Omental fat pad (tissue), 4 donors: Measurements from ENCODE around the gene TCTN3. TPM values are rescaled to one million over a fixed set of nuclear protein-coding genes. Genes with fewer than 3 reads are reported as not detected.

Experiments used
- ATAC-seq: fragments of 150-250 bp; one replicate; pipeline ENCODE4 v1.9.1; 2016; ENCODE audit warnings: mild to moderate bottlenecking, moderate library complexity; ENCODE audit not compliant: low FRiP score
- DNase-seq: peaks from one replicate; pipeline ENCODE4 v3.0.0-alpha.2; 2019; ENCODE audit warnings: low spot score
- total RNA-seq, 4 donors: library from RNA; depleted of rRNA; stranded (reverse); fragments of >200 nt; gene quantifications; one replicate each; pipeline ENCODE4 v1.1.0, GENCODE V29; 2016
- TF ChIP-seq, protein P1 (sequence below), 3 donors: fragments of 450-650 bp; IDR thresholded peaks; one replicate each; pipeline ENCODE4 v1.5.1; 2016 to 2017; ENCODE audit warnings: antibody characterized with exemption in 3 of 3, mild to moderate bottlenecking in 3 of 3, moderate library complexity in 2 of 3

TCTN3 gene
- total RNA-seq, 4 donors from 2014 or later: 24.1 to 27.1 (median 24.7) TPM

DNA sequence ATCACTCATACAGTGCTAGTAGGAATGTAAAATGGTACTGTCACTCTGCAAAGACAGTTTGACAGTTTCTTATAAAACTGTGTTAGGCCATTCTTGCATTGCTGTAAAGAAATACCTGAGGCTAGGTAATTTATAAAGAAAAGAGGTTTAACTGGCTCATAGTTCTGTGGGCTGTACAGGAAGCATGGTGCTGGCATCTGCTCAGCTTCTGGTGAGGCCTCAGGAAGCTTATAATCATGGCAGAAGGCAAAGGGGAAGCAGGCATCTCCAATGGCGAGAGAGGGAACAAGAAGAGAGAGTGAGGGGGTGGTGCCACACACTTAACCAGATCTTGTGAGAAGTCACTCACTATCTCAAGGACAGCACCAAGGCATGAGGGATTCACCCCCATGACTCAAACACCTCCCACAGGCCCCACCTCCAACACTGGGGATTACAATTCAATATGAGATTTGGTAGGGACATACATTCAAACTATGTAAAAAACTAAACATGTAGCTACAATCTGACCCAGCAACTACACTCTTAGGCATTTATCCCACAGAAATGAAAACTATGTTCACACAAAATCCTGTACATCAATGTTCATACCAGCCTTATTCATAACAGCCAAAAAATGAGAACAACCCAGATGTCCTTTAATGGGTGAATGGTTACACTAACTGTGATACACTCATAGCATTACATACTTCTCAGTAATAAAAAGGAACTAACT lies 42.2 kb downstream of the TCTN3 start:
- DNase-seq (no peak), ATAC-seq (no peak)
- TF ChIP-seq, protein P1, sequence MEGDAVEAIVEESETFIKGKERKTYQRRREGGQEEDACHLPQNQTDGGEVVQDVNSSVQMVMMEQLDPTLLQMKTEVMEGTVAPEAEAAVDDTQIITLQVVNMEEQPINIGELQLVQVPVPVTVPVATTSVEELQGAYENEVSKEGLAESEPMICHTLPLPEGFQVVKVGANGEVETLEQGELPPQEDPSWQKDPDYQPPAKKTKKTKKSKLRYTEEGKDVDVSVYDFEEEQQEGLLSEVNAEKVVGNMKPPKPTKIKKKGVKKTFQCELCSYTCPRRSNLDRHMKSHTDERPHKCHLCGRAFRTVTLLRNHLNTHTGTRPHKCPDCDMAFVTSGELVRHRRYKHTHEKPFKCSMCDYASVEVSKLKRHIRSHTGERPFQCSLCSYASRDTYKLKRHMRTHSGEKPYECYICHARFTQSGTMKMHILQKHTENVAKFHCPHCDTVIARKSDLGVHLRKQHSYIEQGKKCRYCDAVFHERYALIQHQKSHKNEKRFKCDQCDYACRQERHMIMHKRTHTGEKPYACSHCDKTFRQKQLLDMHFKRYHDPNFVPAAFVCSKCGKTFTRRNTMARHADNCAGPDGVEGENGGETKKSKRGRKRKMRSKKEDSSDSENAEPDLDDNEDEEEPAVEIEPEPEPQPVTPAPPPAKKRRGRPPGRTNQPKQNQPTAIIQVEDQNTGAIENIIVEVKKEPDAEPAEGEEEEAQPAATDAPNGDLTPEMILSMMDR (IDR thresholded peaks at IDR 0.05): no peak

DNA sequence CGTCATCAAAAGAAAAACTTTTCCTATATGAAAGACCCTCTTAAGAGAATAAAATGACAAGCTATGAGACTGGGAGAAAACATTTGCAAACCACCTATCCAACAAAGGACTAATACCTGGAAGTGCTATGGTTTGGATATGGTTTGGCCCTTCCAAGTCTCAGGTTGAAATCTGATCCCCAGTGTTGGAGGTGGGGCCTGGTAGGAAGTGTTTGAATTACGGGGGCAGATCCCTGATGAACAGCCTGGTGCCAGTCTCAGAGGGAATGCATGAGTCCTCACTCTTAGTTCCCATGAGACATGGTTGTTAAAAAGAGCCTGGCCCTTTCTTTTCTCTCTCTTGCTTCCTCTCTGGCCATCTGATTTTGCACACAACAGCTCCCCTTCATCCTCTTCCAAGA lies 43.5 kb downstream of the TCTN3 start:
- TF ChIP-seq, protein P1 (IDR thresholded peaks at IDR 0.05): no peak
- no peak for ATAC-seq
- DNase-seq: no peak

DNA sequence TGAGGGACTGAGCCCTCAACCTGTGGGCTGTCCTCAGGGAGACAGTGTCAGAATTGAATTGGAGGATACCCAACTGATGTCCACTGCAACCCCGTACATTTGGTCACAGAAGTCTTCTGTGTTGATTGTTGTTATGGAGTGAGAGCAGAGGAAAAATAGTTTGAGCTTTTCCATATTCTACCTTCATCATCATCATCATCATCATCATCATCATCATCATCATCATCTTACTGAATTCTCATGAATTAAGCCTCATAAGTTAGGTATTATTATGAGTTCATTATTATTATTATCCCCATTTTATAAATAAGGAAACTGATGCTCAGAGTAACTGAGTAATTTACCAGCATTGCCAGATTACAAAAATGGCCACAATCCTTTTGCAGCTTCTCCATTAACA lies 45.6 kb downstream of the TCTN3 start:
- DNase-seq (no peak), ATAC-seq (no peak)
- TF ChIP-seq, protein P1 (IDR thresholded peaks at IDR 0.05): no peak

DNA sequence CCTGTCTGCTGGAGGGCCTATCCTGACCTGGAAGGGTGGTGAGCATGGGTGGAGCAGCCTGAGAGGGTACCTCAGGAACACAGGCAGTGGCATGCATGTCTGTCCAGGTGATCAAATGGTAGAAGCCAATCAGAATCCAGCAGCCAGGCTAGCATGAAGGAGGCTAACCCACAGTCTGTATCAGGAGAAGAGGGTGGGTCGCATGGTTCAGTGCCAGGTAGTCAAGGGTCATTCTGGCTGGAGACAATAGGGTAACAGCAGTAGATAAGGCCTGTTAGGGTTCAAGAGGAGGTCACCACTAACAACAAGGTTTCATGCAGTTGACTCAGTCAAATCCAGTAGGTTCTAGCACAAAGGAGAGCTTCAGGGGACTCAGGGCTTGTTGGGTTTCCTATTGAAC lies 47.6 kb downstream of the TCTN3 start:
- TF ChIP-seq, protein P1 (IDR thresholded peaks at IDR 0.05): no peak
- ATAC-seq (no peak), DNase-seq (no peak)

DNA sequence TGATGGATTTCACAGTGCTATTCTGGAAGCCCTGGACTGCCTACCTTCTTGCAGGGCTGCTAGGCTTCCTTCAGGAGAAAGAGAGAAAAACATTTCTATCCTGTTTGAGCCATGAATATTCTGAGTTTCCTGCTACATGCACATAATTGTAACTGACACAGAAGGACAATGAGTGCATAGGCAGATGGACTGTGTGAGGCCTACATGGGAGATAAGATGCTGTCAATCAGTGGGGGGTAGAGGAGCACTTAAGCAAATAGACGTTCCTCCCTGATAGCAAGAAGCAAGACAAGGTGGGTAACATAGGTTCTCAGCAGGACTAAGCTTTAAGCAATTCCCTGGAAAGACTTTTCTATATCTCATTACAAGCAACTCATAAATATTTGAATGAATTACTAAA lies 48.8 kb downstream of the TCTN3 start:
- TF ChIP-seq, protein P1 (IDR thresholded peaks at IDR 0.05): no peak
- ATAC-seq (no peak), DNase-seq (no peak)

- no peak for DNase-seq
- TF ChIP-seq, protein P1 (IDR thresholded peaks at IDR 0.05): no peak
- no peak for ATAC-seq
These were observed 52.8 kb downstream of the TCTN3 start for GRCh38 chr10:95640891-95641315.

DNA sequence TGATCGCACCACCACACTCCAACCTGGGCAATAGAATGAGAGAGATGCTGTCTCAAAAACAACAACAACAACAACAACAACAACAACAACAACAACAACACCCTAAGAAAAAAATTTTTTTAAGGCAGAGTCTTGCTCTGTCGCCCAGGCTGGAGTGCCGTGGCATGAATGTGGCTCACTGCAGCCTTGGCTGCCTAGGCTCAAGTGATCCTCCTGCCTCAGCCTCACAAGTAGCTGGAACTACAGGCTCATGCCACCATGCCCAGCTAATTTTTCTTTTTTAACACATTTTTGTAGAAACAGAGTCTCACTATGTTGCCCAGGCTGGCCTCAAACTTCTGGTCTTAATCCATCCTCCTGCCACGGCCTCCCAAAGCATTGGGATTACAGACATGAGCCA lies 55.8 kb downstream of the TCTN3 start:
- ATAC-seq (no peak), DNase-seq (no peak)
- TF ChIP-seq, protein P1 (IDR thresholded peaks at IDR 0.05): no peak
